Prostate gland (tissue), 2 donors: ENCODE measurements around the gene SNRNP40.

Experiments
- POLR2A ChIP-seq: fragments of 450-650 bp; IDR thresholded peaks from one replicate; pipeline ENCODE4 v1.6.1; 2016; ENCODE audit warnings: antibody characterized with exemption, mild to moderate bottlenecking
- TF ChIP-seq, protein P1 (sequence below), 4 experiments: fragments of 200-600 bp in 2 of 4; fragments of 450-650 bp in 2 of 4; sonication (generic) in 2 of 4; IDR thresholded peaks; 1 replicate in 3 of 4; 2 replicates in 1 of 4; pipeline ENCODE4 v1.5.1; 2016 to 2019; ENCODE audit warnings: antibody characterized with exemption in 4 of 4, mild to moderate bottlenecking in 2 of 4, moderate library complexity in 2 of 4

DNA sequence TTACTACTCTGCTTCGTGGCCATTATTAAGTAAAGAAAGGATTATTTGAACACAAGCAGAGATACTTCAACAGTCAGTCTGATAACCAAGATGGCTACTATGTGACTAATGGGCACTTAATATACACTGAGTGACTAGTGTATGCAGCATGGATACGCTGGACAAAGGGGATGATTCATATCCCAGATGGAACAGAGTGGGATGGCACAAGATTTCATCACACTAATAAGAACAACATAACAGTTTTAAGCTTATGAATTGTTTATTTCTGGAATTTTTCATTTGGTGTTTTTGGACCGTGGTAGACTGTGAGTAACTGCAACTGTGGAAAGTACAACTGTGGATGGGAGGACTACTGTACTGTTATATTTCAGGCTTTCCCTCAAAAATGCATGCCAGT is 9.7 kb upstream of the SNRNP40 start:
- no peak for TF ChIP-seq POLR2A
- TF ChIP-seq, protein P1, sequence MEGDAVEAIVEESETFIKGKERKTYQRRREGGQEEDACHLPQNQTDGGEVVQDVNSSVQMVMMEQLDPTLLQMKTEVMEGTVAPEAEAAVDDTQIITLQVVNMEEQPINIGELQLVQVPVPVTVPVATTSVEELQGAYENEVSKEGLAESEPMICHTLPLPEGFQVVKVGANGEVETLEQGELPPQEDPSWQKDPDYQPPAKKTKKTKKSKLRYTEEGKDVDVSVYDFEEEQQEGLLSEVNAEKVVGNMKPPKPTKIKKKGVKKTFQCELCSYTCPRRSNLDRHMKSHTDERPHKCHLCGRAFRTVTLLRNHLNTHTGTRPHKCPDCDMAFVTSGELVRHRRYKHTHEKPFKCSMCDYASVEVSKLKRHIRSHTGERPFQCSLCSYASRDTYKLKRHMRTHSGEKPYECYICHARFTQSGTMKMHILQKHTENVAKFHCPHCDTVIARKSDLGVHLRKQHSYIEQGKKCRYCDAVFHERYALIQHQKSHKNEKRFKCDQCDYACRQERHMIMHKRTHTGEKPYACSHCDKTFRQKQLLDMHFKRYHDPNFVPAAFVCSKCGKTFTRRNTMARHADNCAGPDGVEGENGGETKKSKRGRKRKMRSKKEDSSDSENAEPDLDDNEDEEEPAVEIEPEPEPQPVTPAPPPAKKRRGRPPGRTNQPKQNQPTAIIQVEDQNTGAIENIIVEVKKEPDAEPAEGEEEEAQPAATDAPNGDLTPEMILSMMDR (IDR thresholded peaks at IDR 0.05), result no peak
